Nephron progenitor cell (in vitro differentiated cells): ENCODE data around the gene PPP4R3A.

Experiments used
- DNase-seq: peaks from one replicate; pipeline ENCODE4 v3.0.0; 2021
- H3K27ac Mint-ChIP-seq: 2 replicates; pipeline ENCODE4 v1.8.0; 2021; ENCODE audit warnings: mild to moderate bottlenecking, moderate library complexity, mixed read lengths
- H3K27me3 Mint-ChIP-seq: 2 replicates; pipeline ENCODE4 v1.8.0; 2021; ENCODE audit warnings: mild to moderate bottlenecking, low read depth, mixed read lengths; ENCODE audit not compliant: poor library complexity
- H3K36me3 Mint-ChIP-seq: 2 replicates; pipeline ENCODE4 v1.8.0; 2021; ENCODE audit warnings: low read depth, mixed read lengths
- H3K4me1 Mint-ChIP-seq: 2 replicates; pipeline ENCODE4 v1.8.0; 2021; ENCODE audit warnings: mixed read lengths
- H3K4me3 Mint-ChIP-seq: 2 replicates; pipeline ENCODE4 v1.8.0; 2021; ENCODE audit warnings: mild to moderate bottlenecking, moderate library complexity, mixed read lengths
- H3K9me3 Mint-ChIP-seq: 2 replicates; pipeline ENCODE4 v1.8.0; 2021; ENCODE audit warnings: mild to moderate bottlenecking, moderate library complexity, mixed read lengths
- CTCF ChIP-seq: fragments of 200-600 bp; sonication (generic); IDR thresholded peaks from 2 replicates; pipeline ENCODE4 v1.5.0; 2021; ENCODE audit warnings: antibody characterized with exemption

PPP4R3A gene

GRCh38 chr14:91509878-91510170 lies 286 bp downstream of the PPP4R3A start:
- no peak for TF ChIP-seq CTCF

GRCh38 chr14:91509083-91509877 lies 830 bp downstream of the PPP4R3A start:
- Mint-ChIP-seq H3K27ac (peak overlapping the region; percentile 99), H3K27me3 (no peaks in the 10 kb centered on the region), H3K9me3 (no peaks in the 10 kb centered on the region), H3K4me1 (peaks cover 22% of the 10 kb centered on the region), H3K4me3 (peak overlapping the region; percentile 98), H3K36me3 (peaks cover 28% of the 10 kb centered on the region)
- TF ChIP-seq CTCF: no peak
- DNase-seq: no peak

More at GRCh38 chr14:91509878-91510170, 286 bp downstream of the PPP4R3A start:
- Mint-ChIP-seq H3K4me3 (peak overlapping the region; percentile 95), H3K36me3 (peaks cover 22% of the 10 kb centered on the region), H3K27ac (peak overlapping the region; percentile 100), H3K4me1 (peaks cover 22% of the 10 kb centered on the region), H3K9me3 (no peaks in the 10 kb centered on the region), H3K27me3 (no peaks in the 10 kb centered on the region)
- peak; percentile 75 for DNase-seq

- peaks cover 22% of the 10 kb centered on the region for H3K4me1 Mint-ChIP-seq
- H3K27me3 Mint-ChIP-seq: no peaks in the 10 kb centered on the region
- no peak for TF ChIP-seq CTCF
- no peaks in the 10 kb centered on the region for H3K9me3 Mint-ChIP-seq
- H3K27ac Mint-ChIP-seq: no peak overlapping the region
- DNase-seq: no peak
- H3K36me3 Mint-ChIP-seq: peaks cover 39% of the 10 kb centered on the region
- peak overlapping the region; percentile 98 for H3K4me3 Mint-ChIP-seq
Observed at GRCh38 chr14:91508105-91508504, 2.0 kb downstream of the PPP4R3A start.

GRCh38 chr14:91506226-91506625 lies 3.9 kb downstream of the PPP4R3A start:
- Mint-ChIP-seq H3K9me3 (no peaks in the 10 kb centered on the region), H3K36me3 (peaks cover 57% of the 10 kb centered on the region), H3K27me3 (no peaks in the 10 kb centered on the region), H3K4me1 (peaks cover 21% of the 10 kb centered on the region), H3K4me3 (no peak overlapping the region), H3K27ac (no peak overlapping the region)
- no peak for TF ChIP-seq CTCF
- no peak for DNase-seq

- Mint-ChIP-seq H3K4me1 (peaks cover 5% of the 10 kb centered on the region), H3K9me3 (peaks cover 3% of the 10 kb centered on the region), H3K36me3 (peaks cover 80% of the 10 kb centered on the region), H3K27me3 (no peaks in the 10 kb centered on the region), H3K4me3 (no peak overlapping the region), H3K27ac (no peak overlapping the region)
- no peak for TF ChIP-seq CTCF
- DNase-seq: no peak
Observed at GRCh38 chr14:91503000-91503504, 7.1 kb downstream of the PPP4R3A start.
